Left forelimb (tissue), 1 donor: ENCODE results near the gene ESR1.
"Not testable (repeated sequence)": the region's sequence is repeated elsewhere in the genome, so short reads cannot be mapped to it uniquely, and the experiment has no call there.

Experiments used
- DNase-seq: peaks from one replicate; pipeline ENCODE4 v3.0.0-alpha.2; 2018; ENCODE audit warnings: low spot score

The ESR1 gene

DNA sequence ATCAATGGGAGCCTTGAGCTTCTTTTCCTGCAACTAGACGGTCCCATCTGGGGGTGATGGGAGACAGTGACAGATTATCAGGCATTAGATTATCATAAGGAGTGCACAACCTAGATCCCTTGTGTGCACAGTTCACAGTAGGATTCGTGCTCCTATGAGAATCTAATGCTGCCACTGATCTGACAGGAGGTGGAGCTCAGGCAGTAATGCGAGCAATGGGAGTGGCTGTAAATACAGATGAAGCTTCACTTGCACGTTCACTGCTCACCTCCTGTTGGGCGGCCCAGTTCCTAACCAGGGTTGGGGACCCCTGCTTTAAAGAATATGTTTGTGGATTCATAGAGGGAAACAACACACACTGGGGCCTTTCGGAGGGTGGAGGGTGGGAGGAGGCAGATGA, 180.7 kb downstream of the ESR1 start:
- not testable (repeated sequence) for DNase-seq

DNA sequence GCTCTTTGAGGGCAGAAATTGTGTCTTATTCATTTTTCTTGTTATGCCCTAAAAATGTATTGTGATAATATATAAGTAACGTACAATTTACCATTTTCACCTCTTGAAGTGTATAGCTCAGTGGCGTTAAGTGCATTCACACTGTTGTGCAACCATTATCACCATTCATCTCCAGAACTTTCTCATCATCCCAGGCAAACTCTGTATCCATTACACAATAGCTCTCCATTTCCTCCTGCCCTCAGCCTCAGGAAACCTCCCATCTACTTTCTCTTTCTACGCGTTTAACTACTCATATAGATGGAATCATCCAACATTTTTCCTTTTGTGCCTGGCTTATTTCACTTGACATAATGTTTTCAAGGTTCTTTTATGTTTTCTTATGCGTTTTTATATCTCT, 184.6 kb downstream of the ESR1 start:
- DNase-seq = no peak

DNA sequence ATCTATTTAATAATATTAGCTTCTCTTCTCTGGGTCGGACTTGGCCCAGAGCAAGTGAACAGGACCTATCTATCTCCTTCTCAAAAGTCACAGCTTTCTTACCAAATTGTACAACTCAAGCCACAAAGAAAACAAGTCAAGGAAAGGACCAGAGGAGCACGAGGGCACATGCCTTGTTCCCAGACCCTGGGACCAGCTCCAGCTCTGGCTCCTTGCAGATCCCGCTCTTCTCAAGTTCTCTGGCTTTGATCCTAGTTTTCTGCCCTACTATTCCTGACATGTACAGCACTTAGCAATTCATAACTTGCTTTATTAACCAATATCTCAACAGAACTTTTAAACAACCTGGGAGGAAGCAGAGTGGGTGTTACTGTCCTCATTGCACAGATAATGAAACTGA, 185.9 kb downstream of the ESR1 start:
- DNase-seq = no peak

DNA sequence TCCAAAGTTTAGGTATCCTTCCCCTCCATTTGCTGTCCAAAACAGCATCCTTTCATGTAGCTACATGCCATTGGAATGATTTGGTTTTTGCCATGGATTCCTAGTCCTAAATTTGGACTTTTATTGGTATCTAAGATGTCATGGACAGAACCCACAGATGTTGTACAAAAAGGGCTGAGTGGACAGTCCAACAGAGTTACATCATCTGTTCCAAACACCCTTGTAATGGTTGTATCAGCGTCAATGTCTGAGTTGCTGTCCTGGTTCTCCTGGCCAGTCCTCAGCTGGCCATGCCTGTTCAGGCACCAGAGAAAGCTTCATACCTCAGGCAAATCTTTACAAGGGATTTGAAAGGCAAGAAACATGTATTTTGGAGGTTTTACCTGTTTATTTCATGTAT, 191.3 kb downstream of the ESR1 start:
- DNase-seq = no peak

DNA sequence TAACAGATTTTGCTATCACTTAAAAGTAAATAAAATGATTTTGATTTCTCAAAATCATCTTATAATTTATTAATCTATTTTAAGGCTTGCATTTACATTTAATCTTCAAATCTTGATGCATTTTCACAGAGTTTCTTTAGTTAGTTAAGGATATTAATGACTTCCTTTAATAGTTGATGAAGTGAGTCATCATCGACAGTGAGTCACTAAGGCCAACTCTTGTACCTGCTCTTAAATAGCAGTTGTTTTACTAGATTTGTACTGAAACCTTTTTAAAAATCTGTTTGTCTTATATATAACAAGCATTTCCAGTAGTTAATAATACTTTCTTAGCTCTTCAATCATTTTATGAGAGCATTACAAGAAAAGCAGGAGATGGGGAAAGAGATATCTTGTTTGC, 191.7 kb downstream of the ESR1 start:
- no peak for DNase-seq

DNA sequence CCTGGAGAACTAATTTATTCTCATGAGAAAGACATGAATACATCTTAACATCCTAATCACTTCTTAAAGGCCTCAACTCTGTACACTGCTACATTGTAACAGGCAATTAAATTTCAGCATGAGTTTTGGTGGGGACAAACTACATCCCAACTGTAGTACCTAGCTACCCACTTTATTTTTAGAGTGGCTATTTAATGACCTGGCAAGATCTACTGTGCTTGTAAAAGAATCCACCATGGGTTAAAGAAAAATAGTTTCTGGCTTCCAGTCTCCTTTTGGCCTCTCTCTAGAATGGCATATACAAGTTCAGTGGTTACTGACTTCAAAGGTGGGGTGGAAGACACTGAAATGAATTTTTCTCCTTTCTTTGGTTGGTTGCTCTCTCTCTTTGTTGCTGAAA, 193.9 kb downstream of the ESR1 start:
- DNase-seq = no peak

DNA sequence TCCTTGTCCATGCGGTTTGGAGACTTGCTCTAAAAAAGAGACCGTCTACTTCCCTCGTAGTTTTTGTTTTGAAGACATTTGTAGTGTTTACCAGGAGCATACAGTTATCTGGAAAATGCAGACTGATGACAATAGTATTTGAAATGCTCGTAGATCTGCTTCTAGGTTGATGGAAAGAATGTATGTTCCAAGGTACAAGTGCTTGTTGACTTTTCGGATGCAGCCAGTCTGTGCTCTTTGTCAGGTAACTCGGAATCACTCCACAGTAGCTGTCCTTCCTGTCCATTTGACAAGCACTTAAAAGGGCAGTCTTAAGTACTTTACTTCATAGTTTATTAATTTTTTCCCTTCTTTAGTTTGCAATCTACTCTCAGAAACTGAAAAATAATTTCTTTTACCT, 194.8 kb downstream of the ESR1 start:
- DNase-seq = no peak

DNA sequence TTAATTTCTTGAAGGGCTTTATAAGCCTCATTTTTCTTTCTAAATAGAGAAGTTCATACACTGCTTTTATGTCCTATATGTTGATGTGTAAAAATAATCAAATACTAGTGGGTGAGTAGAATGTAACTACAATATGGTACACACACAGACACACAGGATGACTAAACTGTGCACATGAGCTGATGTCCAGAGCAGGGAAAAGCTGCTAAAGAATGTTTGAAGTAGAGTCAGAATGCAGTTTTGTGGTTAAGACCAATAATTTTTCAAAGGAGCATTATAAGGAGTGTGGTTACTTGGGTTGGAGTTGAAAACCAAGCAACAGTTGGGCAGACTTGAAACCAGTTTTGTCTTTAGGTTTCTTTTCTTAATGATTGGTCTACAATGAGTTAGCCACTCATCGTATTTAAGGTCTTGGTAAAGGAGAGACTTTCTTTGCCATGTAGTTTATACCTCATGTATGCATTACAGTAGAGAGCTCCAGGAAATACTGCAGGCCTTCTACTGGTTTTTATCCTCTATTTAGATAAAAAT, 196.6 kb downstream of the ESR1 start:
- no peak for DNase-seq

DNA sequence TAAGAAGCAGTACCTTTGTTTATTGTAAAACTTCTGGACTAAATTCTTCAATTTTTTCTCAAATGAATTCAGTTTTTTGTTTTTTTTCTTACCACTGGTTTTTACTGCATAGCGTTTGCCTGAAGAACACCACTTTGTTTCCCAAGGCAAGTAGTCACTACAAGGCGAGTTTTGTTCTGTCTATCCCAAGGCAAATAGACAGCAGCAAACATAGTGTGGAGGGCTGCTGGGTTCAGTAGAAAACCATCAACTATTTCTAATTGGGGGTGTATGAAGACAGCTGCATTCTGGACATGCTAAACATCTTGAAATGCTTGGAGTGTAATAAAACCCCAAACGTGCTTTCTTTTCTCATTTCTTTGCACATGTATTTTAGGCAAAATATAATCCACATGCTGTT, 197.4 kb downstream of the ESR1 start:
- DNase-seq = no peak

DNA sequence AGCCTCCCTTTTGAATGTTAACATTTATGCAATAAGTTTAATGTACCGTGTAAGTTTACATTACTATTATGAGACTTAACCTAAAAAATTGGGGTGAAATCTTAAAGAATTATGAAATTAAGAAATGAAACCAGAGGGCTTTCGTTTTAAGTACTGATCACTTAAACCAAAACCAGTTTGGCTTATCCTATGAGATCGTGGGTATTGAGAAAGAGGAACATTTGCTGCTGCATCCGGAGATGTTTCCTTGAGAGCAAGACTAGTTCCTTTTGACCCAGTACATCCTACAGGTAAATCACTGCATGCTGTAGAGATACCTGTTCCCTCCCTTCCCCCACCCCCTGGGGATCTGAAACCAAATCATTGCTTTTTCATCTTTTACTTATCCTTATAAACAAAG, 201.3 kb downstream of the ESR1 start:
- no peak for DNase-seq

DNA sequence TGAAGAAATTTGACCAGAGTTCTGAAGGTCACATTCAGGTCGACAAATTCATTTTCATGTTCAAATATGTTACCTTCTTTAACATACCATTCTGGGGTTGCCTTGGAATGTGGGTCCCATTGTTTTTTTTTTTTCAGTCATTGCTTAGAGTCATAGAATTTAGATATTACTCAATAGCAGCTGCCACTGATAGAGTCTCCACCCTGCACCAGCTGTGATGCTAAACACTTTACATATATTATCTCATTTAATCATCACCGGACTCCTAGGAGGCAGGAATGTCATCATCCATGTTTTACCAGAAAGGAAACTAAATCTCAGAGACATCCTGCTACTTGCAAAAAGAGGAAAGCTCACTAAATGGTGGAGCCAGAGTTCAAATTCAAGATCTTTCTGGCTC, 204.7 kb downstream of the ESR1 start:
- no peak for DNase-seq

DNA sequence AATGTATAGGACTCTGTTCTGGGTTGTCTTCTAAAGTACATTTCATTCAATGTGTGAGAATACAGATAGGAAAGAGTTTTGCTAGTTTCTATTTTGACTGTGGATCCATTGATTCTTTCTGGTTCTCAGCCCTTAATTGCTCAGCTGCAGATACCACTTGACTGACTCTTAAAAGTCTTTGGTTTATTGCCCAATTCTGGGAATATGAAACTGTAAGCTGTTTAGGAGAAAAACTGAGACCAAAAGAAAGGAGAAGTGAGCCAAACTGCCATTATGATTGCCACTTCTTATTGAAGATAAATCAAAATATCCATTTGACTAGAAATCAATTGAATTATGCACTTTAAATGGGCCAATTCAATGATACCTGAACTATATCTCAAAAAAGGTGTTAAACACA, 211.4 kb downstream of the ESR1 start:
- DNase-seq = no peak

DNA sequence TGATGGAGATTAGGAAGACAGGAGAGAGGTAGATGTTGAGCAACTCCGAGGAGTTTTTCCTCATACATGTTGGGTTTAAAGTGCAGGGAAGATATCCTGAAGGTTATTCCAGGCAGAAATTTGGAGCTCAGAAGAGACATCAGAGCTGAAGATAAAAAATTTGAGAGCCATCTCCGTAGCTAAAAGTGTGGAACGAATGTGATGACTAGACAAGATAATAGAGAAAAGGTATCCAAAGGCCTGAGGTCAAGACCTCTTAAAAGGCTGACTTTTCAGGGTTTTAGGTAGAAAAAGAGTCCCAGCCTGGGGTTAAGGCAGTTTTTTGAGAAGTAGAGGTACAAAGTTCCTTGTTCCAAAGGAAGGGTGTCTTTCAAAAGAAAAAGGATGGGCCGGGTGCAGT, 214.8 kb downstream of the ESR1 start:
- no peak for DNase-seq

DNA sequence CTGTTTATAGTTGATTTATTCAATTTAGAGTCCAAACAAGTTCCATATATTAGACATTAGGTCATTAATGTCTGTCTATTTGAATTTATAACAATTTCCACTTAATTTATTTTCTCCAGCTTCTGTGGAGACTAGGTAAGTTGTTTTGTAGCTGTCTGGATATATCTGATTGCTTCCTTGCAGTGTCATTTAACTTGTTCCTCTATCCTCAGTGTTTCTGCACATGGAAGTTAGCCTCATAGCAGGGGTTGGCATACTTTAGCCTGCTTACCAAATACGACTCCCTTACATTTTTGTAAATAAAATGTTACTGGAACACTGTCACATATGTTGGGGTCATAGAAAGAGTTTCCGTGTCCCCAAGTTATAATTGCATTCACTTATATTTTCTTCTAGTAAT, 216.1 kb downstream of the ESR1 start:
- DNase-seq = no peak

DNA sequence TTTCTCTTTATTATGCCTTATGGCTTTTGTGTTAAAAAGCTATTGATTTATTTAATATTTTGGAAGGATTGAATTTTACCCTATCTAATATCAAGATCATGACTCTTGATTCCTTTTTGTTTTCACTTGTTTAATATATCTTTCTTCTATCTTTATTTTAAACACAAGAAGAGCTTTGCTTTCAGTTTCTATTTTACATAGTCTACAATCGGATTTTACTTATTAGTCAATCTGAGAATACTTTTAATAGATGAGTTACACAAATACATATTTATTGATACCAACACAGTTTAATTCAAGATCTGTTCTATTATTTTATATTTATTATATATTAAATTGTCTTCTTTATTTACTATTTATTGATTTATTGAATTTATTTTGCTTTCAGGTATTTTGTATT, 218.8 kb downstream of the ESR1 start:
- DNase-seq = no peak

DNA sequence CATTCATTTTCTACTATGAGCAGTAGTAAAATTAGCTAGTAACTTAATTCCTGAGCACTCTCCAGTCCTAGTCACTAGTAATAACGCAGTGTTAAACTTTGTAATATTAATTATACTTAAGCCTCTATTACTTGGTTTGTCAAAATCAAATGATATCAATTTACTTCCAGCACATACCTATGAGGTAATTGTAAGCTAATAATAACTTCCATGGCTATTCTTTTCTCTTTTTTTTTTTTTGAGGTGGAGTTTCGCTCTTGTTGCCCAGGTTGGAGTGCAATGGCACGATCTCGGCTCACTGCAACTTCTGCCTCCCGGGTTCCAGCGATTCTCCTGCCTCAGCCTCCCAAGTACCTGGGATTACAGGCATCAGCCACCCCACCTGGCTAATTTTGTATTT, 219.3 kb downstream of the ESR1 start:
- DNase-seq = not testable (repeated sequence)

DNA sequence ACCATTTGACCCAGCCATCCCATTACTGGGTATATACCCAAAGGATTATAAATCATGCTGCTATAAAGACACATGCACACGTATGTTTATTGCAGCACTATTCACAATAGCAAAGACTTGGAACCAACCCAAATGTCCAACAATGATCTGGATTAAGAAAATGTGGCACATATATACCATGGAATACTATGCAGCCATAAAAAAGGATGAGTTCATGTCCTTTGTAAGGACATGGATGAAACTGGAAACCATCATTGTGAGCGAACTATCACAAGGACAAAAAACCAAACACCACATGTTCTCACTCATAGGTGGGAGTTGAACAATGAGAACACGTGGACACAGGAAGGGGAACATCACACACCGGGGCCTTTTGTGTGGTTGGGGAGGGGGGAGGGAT, 226.3 kb downstream of the ESR1 start:
- not testable (repeated sequence) for DNase-seq

DNA sequence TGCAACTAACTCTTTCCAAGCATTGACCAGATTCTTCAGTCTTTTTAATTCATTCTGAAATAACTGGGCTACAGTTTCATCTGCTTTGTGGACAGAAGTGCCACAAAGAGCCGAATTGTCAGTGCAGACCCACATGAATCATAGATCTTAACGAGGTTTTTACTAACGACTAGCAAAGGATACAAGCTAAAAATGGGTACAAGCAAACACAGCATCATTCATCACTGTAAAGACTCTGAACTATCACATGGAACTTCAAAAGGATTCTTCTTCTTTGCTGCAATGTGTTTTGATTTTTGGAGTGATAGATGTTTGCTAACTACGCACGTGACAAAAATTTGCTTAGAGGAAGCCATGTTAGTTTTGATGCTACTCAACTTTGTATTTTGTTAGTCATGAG, 227.1 kb downstream of the ESR1 start:
- DNase-seq = no peak

DNA sequence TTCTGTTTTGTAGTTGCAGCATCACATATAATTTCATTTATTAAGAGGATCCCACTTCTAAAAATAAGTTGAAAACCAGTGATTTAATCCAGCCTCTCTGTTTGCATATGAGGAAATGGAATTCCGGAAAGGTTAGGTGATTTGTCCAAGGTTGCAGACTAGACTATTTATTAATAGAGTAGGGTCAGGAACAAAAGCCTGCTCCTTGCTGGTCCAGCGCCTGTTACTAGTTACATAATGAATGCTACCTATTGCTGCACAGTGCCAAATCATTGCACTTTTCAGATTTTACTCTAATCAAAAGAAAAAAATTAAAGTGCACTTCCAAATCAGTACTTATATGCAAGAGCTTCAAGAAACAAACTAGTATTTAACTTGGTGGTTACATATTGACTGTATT, 238.6 kb downstream of the ESR1 start:
- no peak for DNase-seq

DNA sequence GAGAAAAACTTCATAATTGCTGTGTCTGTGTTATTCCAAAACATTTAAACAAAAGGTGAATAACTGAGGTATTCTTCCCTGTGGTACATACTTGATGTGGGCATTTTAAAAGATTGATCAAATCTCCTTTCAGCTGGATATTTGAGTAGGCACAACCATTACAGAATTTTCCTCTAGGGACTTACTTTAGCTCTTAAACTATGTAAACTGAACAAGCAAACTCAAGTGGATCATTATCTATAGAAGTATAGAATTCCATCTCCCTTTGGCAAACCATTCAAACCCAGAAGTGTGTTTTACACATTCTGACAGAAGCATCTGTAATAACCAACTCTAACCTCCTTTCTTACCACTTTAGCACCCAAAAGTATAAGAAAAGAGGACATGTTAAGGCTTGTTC, 241.4 kb downstream of the ESR1 start:
- DNase-seq = no peak

DNA sequence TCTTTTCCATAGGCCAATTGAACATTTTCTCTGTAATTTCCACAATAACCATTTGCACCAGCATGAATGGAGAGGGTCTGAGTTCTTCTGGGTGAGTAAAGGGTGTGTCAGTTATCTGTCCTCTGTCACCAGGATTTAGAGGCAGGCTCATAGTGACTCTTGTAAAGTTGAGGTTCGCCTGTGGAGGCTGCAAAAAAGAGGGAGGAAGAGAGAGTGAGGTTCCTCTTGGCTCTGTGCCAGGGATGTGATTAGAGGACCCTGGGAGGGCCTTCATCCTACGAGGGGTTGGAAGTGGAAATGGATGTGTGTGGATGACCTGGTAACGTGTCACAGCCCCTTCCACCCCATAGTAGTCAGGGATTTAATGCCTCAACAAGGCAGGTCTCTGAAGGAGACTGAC, 242.0 kb downstream of the ESR1 start:
- no peak for DNase-seq

DNA sequence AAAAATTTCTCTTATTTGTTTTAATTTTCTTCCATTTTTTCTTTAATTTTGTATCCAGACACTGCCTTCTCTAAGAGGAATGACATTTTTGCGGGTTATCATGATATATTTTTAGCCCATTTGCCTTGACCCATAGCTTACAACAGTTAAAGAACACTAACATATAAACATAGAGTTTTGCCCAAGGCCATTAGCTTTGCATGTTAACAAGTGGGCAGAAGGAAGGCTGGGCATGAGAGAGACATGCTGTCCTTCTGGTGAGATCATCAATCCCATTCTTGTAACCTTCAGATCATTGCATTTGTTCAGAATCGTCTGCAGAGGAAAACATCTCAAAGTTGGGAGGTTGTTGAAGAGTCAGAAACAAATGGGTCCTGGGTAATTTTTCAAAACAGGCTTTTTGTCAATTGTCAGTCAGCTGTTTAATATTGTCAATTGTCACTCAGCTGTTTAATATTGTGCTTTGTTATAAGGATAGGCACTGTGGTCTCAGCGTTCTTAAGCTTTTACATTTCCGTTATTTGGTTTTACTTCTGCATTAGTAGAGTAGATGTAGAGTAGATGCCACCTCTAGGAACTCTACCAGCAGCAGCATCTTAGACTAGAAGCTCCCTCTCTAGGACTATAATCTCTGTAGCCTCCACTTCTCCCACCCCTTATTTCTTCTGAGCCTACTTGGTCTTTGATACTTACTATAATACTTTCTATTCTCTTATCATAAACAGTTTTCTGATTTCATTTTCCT, 243.1 kb downstream of the ESR1 start:
- DNase-seq = no peak

DNA sequence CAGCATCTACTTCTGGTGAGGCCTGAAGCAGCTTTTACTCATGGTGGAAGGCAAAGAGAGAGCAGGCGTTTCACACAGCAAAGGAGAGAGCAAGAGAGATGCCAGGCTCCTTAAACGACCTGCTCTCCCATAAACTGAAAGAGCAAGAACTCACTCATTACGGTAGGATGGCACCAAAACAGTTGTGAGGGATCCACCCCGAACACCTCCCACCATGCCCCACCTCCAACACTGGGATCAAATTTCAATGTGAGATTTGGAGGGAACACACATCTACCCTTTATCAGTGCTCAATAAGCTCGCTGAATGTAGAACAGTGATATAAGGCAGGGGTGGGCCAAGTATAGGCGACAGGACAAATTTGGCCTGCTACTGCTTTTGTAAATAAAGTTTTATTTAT, 244.6 kb downstream of the ESR1 start:
- DNase-seq = no peak

DNA sequence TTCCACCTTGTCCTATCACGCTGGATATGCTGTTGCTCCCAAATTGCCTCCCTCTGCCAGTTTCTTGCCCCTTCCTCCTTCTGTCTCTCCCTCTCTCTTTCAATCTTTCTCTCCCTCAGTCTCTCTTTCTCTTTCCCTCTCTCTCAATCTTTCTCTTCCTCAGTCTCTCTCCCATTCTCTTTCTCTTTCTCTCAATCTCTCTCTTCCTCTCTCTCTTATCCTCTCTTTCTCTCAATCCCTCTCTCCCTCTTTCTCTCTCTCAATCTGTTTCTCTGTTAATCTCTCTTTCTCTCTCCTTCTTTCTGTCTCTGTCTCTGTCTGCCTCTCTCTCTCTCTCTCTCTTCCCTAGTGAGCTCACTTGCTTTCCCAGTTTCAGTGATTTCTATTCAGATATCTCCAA, 245.8 kb downstream of the ESR1 start:
- DNase-seq = no peak
